HL-60 (cell line): ENCODE results near the gene TBC1D9.

Experiments
- POLR2AphosphoS5 ChIP-seq: IDR thresholded peaks from 2 replicates; pipeline ENCODE4 v1.6.1; 2012; ENCODE audit warnings: low read depth
- TF ChIP-seq, protein P1 (sequence below): IDR thresholded peaks from one replicate; pipeline ENCODE4 v1.5.1; 2011; ENCODE audit warnings: low read length, control low read depth, inconsistent platforms; ENCODE audit not compliant: insufficient read depth

DNA sequence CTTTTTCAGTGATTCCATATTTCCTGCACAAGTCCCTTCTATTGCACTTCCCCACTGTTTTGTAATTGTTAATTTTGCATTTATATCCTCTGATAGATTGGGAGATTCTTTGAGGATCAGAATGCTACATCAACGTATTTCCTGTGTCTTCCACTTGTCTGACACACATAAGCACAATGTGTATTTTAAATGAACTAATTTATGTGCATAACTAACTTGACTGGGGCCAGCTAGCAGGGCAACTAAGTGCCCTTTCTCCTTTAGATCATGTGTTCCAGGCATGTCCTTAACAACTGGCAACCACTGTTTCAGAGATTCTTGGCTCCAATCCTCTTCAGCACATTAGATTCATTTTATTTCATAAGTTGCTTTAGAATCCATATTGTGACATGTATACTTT lies 171.7 kb downstream of the TBC1D9 start:
- TF ChIP-seq, protein P1, sequence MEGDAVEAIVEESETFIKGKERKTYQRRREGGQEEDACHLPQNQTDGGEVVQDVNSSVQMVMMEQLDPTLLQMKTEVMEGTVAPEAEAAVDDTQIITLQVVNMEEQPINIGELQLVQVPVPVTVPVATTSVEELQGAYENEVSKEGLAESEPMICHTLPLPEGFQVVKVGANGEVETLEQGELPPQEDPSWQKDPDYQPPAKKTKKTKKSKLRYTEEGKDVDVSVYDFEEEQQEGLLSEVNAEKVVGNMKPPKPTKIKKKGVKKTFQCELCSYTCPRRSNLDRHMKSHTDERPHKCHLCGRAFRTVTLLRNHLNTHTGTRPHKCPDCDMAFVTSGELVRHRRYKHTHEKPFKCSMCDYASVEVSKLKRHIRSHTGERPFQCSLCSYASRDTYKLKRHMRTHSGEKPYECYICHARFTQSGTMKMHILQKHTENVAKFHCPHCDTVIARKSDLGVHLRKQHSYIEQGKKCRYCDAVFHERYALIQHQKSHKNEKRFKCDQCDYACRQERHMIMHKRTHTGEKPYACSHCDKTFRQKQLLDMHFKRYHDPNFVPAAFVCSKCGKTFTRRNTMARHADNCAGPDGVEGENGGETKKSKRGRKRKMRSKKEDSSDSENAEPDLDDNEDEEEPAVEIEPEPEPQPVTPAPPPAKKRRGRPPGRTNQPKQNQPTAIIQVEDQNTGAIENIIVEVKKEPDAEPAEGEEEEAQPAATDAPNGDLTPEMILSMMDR: no peak
- no peak for TF ChIP-seq POLR2AphosphoS5
